HG02970 (cell line): ENCODE data around the gene SLIT1.
"Not testable (repeated sequence)": the region's sequence is repeated elsewhere in the genome, so short reads cannot be mapped to it uniquely, and the experiment has no call there.

Experiments used
- ATAC-seq: cut with Tn5 transposase; IDR thresholded peaks from one replicate; pipeline ENCODE4 v1.9.1; 2021; ENCODE audit warnings: mild to moderate bottlenecking, moderate library complexity, moderate number of reproducible peaks; ENCODE audit not compliant: unreplicated experiment, low FRiP score

The SLIT1 gene

GRCh38 chr10:97050956-97051496 is 134.7 kb downstream of the SLIT1 start:
- ATAC-seq: no peak

- no peak for ATAC-seq
These were observed 135.5 kb downstream of the SLIT1 start for GRCh38 chr10:97050205-97050745.

GRCh38 chr10:97049670-97050069 is 136.1 kb downstream of the SLIT1 start:
- no peak for ATAC-seq

GRCh38 chr10:97048649-97049427 is 136.9 kb downstream of the SLIT1 start:
- no peak for ATAC-seq

GRCh38 chr10:97047788-97048187 is 138.0 kb downstream of the SLIT1 start:
- ATAC-seq: no peak

GRCh38 chr10:97047083-97047736 is 138.5 kb downstream of the SLIT1 start:
- ATAC-seq: no peak

- no peak for ATAC-seq
These were observed 139.2 kb downstream of the SLIT1 start for GRCh38 chr10:97046456-97047082.

- ATAC-seq: no peak
These were observed 142.2 kb downstream of the SLIT1 start for GRCh38 chr10:97043563-97043855.

- ATAC-seq: no peak
These were observed 142.8 kb downstream of the SLIT1 start for GRCh38 chr10:97042716-97043562.

- no peak for ATAC-seq
These were observed 143.7 kb downstream of the SLIT1 start for GRCh38 chr10:97042081-97042480.

- no peak for ATAC-seq
These were observed 145.1 kb downstream of the SLIT1 start for GRCh38 chr10:97040706-97041105.

- no peak for ATAC-seq
These were observed 145.5 kb downstream of the SLIT1 start for GRCh38 chr10:97040248-97040584.

GRCh38 chr10:97039538-97040247 is 146.1 kb downstream of the SLIT1 start:
- no peak for ATAC-seq

- ATAC-seq: no peak
These were observed 147.1 kb downstream of the SLIT1 start for GRCh38 chr10:97038688-97039087.

- no peak for ATAC-seq
These were observed 148.1 kb downstream of the SLIT1 start for GRCh38 chr10:97037365-97038361.

GRCh38 chr10:97034958-97035769 is 150.6 kb downstream of the SLIT1 start:
- no peak for ATAC-seq

- ATAC-seq: no peak
These were observed 151.5 kb downstream of the SLIT1 start for GRCh38 chr10:97034301-97034700.

GRCh38 chr10:97033841-97034240 is 151.9 kb downstream of the SLIT1 start:
- ATAC-seq: not testable (repeated sequence)
